Epithelial cell of prostate (primary cell): ENCODE measurements around the gene RHOF.
"Not testable (repeated sequence)": the region's sequence is repeated elsewhere in the genome, so short reads cannot be mapped to it uniquely, and the experiment has no call there.

Experiments used
- DNase-seq: peaks from one replicate; pipeline ENCODE4 v3.0.0-alpha.2; 2011; ENCODE audit warnings: low read depth, low spot score
- H3K27ac ChIP-seq: fragments of 450-650 bp; 2 replicates; pipeline ENCODE4 v1.5.1; 2017; ENCODE audit warnings: mild to moderate bottlenecking

Gene RHOF

GRCh38 chr12:121751749-121752351, 41.6 kb downstream of the RHOF start:
- no peak for DNase-seq
- H3K27ac ChIP-seq = no peak overlapping the region

GRCh38 chr12:121751034-121751433, 42.5 kb downstream of the RHOF start:
- no peak for DNase-seq
- H3K27ac ChIP-seq = no peak overlapping the region

- no peak overlapping the region for H3K27ac ChIP-seq
- DNase-seq = no peak
Observed at GRCh38 chr12:121750507-121750955, 43.0 kb downstream of the RHOF start.

GRCh38 chr12:121749267-121749666, 44.2 kb downstream of the RHOF start:
- no peak overlapping the region for H3K27ac ChIP-seq
- DNase-seq = no peak

GRCh38 chr12:121748571-121749265, 44.8 kb downstream of the RHOF start:
- DNase-seq = no peak
- no peak overlapping the region for H3K27ac ChIP-seq

- DNase-seq = no peak
- no peak overlapping the region for H3K27ac ChIP-seq
Observed at GRCh38 chr12:121748218-121748570, 45.3 kb downstream of the RHOF start.

- DNase-seq, H3K27ac ChIP-seq: not testable (repeated sequence)
Observed at GRCh38 chr12:121745545-121745944, 47.9 kb downstream of the RHOF start.

GRCh38 chr12:121741743-121742142, 51.7 kb downstream of the RHOF start:
- no peak for DNase-seq
- H3K27ac ChIP-seq = no peak overlapping the region

GRCh38 chr12:121740847-121741246, 52.6 kb downstream of the RHOF start:
- H3K27ac ChIP-seq = no peak overlapping the region

GRCh38 chr12:121738340-121738858, 55.1 kb downstream of the RHOF start:
- DNase-seq = no peak
- H3K27ac ChIP-seq = no peak overlapping the region

More at GRCh38 chr12:121740847-121741246, 52.6 kb downstream of the RHOF start:
- DNase-seq = no peak

GRCh38 chr12:121733849-121734248, 59.6 kb downstream of the RHOF start:
- H3K27ac ChIP-seq = no peak overlapping the region
- no peak for DNase-seq

- H3K27ac ChIP-seq = no peak overlapping the region
- DNase-seq = no peak
Observed at GRCh38 chr12:121731473-121731872, 62.0 kb downstream of the RHOF start.

- H3K27ac ChIP-seq = no peak overlapping the region
- DNase-seq = no peak
Observed at GRCh38 chr12:121729021-121729420, 64.5 kb downstream of the RHOF start.
